AML-193 (cell line): ENCODE results near the gene FAF1.
A peak's percentile ranks its signal among the peaks of the same experiment; 100 is the strongest.
"Not testable (repeated sequence)": the region's sequence is repeated elsewhere in the genome, so short reads cannot be mapped to it uniquely, and the experiment has no call there.

Experiments used
- DNase-seq, 2 experiments: peaks; one replicate each; lab custom pipeline; 2025; lab: John Stamatoyannopoulos, UW

Gene FAF1

DNA sequence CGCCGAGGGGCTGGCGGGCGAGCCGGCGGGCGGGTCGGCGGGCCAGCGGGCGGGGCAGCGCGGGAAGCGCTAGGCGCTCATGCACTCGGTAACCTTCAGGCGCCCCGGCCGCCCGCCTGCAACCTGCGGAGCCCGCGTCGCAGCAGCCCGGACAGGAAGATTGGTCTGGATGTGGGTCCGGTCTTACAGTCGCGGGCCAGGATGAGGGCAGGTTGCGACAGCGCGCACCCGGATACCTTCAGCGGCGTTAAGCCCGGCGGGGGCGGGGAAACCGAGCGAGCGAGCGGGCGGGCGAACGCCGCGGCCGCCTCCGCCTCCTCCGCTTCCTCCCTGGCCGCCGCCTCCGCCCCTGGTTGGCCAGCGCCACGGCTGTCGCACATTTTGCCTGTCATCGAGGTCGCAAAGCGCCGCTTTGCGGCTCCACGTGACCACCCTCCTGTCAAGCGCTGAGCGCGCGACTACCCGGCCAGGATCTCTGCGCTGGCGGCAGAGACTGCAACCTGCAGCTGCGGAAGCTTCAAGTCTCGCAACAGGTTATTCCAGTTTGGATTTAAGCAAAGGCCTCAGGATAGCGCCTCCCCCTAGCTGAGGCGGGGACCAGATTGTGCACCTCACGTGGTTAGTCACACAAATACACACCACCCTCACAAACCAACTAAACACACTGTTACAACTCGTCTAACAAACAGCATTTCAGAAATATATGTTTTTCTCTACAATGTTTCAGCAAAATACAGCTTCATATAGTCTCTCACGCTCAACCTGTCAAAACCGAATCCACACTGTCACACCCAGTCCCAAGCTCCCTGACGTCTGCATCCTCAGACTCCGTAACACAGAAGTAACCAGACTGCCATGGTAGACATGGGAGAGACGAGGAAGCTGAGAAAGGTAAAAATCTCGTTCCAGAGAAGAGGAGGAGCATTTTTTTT, at the start of gene FAF1:
Gene FAF1, minus strand, starts transcription at position 355 of the 932 bp plus-strand sequence. CDS start 456 bp downstream, outside the sequence.
- peak; percentile 96 for DNase-seq

DNA sequence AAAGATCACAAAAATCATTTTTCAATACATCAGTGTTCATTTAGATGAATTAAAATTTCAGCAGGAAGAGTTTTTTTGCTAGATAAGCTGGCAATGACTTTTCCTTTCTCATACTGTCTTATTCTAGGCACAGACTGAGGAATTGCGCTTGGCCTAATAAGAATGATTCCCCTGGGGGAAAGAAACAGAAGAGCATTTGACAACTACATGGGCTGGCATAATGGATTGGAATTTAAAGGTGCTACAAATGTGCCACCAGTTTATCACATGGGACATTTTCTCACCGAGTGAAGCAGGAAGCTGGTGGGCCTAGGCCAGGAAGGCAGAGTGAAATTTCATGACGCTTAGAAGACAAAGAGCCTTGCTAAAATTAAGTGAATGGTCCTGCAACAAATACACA, 49.3 kb upstream of the FAF1 start:
- no peak for DNase-seq

DNA sequence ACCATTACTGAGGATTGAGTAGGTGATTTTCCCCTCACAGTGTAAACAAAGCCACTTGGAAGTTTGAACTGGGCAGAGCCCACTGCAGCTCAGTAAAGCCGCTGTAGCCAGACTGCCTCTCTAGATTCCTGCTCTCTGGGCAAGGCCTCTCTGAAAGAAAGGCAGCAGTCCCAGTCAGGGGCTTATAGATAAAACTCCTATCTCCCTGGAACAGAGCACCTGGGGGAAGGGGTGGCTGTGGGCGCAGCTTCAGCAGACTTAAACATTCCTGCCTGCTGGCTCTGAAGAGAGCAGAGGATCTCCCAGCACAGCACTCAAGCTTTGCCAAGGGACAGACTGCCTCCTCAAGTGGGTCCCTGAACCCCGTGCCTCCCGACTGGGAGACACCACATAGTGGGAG, 45.5 kb upstream of the FAF1 start:
- not testable (repeated sequence) for DNase-seq

DNA sequence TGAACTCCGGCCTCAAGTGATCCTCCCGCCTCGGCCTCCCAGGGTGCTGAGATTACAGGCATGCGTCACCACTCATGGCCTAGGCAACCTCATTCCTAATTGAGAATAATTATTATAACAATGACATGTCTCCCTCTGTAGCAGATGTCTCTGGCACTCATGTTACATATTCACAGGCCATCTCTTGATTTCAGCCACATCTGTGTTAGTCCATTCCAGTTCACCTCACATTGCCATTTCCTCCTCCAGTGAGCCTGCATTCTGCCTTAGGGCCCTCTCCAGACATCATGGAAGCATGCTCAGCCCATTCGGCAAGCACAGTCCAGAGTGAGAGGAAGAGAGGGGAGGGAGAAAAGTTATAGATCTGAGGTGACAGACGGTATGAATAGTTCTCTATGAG, 42.4 kb upstream of the FAF1 start:
- no peak for DNase-seq

DNA sequence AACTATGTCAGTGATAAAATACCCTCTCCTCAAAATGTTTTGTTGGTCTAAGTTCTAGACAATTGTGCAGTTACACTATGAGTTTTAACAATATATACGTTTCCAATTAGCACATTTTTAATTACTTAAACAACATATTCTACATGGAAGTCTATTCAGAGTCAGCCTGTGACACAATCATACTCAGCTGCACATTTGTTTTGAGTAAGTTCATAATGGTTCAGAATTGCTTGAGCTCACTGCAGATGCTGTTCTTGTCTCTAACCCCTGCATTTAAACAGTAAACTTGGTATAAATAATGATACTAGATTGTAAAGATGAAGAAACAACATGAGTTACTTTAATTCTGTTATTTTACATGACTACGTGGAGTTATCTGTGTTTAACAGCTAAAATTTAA, 40.6 kb upstream of the FAF1 start:
- DNase-seq = no peak

DNA sequence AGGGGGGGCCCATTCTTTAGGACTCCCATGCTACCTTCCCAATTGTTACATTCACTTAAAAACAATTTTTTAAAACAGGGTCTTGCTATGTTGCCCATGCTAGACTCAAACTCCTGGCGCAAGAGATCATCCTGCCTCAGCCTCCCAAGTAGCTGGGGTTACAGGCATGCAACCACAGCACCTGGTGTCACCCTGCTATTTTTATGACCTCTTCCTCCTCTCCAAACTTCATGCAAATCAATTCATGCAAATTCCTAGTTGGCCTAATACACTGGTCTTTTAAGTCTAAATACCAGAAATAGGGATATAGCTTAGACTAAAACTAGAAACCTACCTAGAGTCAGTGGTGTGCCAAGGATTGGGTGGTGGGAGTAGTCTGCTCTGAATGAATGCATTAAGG, 40.1 kb upstream of the FAF1 start:
- no peak for DNase-seq

DNA sequence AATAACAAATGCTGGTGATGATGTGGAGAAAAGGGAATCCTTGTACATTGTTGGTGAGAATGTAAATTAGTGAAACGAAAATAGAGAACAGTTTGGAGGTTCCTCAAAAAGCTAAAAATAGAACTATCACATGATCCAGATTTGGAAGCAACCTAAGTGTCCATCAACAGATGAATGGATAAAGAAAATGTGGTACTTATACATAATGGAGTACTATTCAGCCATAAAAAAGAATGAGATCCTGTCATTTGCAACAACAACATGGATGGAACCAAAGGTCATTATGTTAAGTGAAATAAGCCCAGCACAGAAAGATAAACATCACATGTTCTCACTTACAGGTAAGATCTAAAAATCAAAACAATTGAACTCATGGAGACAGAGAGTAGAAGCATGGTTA, 39.3 kb upstream of the FAF1 start:
- not testable (repeated sequence) for DNase-seq

DNA sequence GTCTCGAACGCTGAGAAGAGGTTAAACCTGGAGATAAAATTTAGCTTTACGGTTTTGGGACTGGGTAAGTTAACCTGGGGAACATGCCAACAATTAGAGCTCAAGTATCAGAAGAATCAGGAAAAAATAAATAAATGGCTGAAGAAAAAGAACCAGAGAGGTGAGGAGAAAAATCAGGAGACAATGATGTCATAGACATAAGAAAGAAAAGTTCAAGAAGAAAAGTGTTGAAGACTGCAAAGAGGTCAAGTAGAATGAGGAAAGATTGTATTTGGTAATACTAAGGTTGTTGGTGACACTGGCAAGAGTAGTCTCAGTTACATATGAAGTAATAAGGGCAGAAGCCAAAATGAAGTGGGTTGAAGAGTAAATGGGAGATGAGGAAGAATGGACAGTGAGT, 36.0 kb upstream of the FAF1 start:
- no peak for DNase-seq

- DNase-seq = no peak
Observed at GRCh38 chr1:50995651-50996050, 35.6 kb upstream of the FAF1 start.

DNA sequence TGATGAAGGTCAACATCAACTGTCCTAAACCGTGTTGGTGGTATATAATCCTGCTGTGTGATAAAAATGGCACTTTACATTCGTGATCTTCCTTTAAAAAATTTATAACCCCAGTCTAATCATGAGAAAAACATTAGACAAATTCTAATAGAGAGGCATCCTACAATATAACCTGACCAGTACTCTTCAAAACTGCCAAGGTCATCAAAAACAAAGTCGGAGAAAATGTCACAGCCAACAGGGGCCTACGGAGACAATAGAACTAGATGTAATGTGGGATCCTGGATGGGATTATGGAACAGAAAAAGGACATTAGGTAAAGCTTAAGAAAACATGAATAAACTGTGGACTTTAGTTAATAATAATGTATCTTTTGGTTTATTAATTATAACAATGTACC, 34.9 kb upstream of the FAF1 start:
- no peak for DNase-seq

- no peak for DNase-seq
Observed at GRCh38 chr1:50993645-50994044, 33.6 kb upstream of the FAF1 start.

DNA sequence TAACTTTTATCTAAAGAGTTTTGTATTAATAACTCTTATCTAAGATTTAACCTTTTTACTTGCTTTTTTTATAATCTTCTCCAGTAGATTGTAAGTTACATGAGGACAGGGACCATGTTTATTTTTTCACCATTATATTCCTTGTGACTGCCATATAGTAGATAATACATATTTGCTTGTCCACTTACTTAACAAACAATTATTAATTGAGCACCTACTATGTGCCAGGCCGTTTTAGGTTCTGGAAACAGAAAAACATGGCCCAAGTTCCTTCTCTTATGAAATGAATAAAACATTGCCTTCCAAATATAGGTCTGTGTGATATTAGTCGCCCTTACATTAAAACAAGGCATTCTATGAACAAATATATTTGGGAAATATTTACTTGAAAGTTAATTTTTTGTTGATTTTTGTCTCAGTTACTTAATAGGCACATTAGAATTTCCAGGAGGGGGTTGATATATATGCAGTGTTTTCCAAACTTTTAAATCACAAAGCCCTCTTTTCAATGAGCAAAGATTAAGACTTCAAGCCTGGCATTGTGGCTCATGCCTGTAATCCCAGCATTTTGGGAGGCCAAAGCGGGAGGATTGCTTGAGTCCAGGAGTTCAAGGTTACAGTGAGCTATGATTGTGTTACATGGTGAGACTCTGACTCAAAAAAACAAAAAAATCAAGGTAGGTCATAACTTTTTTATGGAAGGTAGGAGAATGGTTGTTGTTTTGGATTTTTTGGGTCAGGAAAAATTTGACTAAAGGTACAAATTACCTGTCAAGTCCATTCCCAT, 32.7 kb upstream of the FAF1 start:
- no peak for DNase-seq

- no peak for DNase-seq
Observed at GRCh38 chr1:50989694-50990093, 29.6 kb upstream of the FAF1 start.

DNA sequence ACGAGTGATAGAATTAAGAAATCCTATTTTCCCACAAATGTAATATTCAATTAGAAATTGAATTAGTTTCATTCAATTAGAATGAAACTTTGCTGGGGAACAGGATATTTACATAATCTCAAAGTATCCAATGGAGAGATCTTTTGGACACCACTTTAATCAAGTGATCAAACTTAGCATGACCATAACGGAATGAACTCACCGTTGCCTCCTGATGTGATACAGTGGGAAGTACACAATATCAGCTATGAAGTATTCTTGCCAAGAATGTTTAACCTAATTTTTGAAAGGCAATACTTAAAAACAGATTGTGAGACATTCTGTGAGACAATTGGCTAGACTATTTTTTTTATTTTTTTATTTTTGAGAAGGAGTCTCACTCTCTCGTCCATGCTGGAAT, 26.6 kb upstream of the FAF1 start:
- DNase-seq = no peak

DNA sequence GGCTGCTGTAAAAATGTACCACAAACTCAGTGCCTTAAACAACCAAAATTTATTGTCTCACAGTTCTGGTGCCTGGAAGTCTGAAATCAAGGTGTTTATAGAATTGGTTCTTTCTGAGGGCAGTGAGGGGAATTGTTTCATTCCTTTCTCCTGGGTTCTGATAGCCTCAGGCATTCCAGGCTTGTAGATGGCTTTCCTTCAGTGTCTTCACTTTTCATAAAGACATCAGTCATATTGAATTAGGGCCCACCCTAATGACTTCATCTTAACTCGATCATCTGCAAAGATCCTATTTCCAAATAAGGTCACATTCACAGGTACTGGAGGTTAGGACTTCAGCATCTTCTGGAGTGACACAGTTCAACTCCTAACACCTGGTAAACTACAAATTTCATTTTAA, 25.0 kb upstream of the FAF1 start:
- DNase-seq = no peak

GRCh38 chr1:50983219-50983802, 23.2 kb upstream of the FAF1 start:
- DNase-seq = no peak

- DNase-seq = no peak
Observed at GRCh38 chr1:50982611-50983010, 22.5 kb upstream of the FAF1 start.

DNA sequence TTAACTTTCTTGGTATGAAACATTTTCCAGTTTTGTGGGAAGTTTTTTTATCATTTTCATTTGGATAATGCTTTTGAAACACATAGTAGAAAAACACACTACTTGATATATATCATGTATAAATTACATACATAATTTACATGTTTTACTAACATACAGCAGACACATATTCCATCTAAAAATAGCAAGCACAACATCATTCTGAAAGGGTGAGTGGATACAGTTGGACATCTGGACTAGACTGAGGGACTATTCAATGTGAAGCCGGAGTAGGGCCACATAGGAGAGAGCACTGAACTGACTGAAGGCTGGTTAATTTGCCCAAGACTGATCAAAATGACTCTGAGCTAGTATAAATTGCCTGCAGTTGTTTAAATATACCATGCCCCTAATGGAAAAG, 21.7 kb upstream of the FAF1 start:
- DNase-seq = no peak

DNA sequence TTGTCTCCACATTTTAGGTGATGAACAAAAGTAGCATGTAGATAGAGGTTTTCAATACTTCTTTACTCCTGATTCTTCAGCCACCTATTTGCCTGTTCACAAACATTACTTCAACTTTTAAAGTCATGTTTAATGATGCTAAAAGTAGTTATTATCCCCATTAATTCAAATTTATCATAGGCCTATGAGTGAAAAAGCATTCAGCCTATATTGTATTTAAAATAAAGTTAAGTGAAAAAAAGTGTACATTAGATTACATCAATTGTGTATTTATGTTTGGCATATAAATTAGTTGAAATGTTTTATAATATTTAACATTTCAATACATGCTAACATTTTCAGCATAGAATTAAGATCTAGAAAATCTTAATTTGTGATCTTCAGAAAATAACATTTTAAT, 20.4 kb upstream of the FAF1 start:
- DNase-seq = no peak

DNA sequence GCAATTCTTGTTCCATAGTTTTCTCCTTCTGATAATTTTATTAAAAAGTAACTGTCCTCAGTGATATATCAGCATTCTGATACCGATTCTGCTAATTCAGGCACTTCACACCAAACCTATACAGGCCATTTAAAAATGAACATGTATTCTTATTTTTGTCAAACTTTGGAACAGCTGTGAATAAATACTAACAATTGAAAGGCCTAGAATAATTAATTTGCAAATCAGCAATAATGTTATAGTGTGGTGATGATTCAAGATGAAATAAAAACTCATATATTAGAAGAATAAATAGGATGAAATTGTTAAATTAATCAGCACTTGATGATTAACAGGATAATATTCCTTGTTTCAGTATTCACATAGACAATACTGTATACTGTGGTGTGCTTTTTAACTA, 19.9 kb upstream of the FAF1 start:
- no peak for DNase-seq

DNA sequence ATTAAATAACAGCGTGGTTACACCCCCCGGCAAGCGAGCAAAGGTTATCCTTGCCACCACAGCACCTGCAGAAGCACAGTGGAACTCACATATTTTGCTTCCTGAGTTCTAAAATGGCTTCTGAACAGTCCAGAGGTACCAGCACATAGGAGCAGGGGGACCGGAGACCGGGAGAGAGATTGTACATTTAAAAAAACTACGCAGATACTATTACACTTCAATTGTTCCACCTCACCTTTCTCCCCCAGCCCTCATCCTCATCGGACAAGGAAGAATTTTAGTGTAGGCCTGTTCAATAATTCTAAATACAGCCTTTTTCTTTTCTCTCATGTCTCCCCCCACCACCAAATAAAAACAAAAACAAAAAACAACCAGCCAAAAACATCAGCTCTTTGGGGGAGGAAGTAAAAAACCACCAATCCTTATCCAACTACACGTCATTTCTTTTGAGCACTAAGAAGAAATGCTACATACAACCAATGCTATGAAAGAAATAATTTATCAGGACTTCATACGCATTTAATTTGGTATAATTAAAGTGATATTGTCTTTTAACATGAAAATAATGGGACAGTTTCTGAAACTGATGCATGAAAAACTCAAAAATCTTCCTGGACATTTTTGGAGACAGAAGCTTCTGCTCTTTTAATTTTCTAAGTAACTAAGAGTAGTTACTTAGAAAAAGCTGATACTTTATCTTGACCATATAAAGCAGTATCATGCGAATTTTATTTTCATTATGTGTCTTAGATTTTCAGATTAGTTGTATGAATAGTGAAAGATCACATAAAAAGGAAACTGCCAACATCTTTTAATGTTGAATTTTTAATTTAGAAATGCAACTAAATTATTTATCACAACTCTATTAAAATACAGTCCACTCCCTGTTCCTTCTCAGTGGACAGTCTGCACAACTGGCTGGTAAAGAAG, 19.1 kb upstream of the FAF1 start:
- DNase-seq = no peak
